Hematopoietic multipotent progenitor cell treated with erythropoietin and hydrocortisone succinate and interleukin-3 and kit ligand, for 4 days (in vitro differentiated cells): Measurements from ENCODE around the gene CCT3.
"Not testable (repeated sequence)": the region's sequence is repeated elsewhere in the genome, so short reads cannot be mapped to it uniquely, and the experiment has no call there.

ENCODE experiments used
- DNase-seq: peaks from one replicate; pipeline ENCODE4 v3.0.0-alpha.2; 2015

Gene CCT3

GRCh38 chr1:156338180-156338976 lies at the start of gene CCT3, which contains the start of gene TSACC:
CCT3 (minus strand) TSS chr1:156338292; CDS start chr1:156338184, 108 bp downstream.
TSACC (plus strand) TSS chr1:156338526; CDS start chr1:156339758, 1,232 bp downstream.
- peak; percentile 100 for DNase-seq

GRCh38 chr1:156387870-156388173 lies 49.7 kb upstream of the CCT3 start:
- DNase-seq = peak; percentile 33

- DNase-seq = no peak
Measured at GRCh38 chr1:156386949-156387869, 49.1 kb upstream of the CCT3 start.

- DNase-seq = no peak
Measured at GRCh38 chr1:156386134-156386901, 48.2 kb upstream of the CCT3 start.

- DNase-seq = peak; percentile 89
Measured at GRCh38 chr1:156385534-156386031, 47.5 kb upstream of the CCT3 start.

- DNase-seq = no peak
Measured at GRCh38 chr1:156384658-156385057, 46.6 kb upstream of the CCT3 start.

GRCh38 chr1:156384007-156384406 lies 45.9 kb upstream of the CCT3 start:
- DNase-seq = peak; percentile 39

- peak; percentile 84 for DNase-seq
Measured at GRCh38 chr1:156383023-156383422, 44.9 kb upstream of the CCT3 start.

GRCh38 chr1:156382561-156382960 lies 44.5 kb upstream of the CCT3 start:
- no peak for DNase-seq

GRCh38 chr1:156379420-156380165 lies 41.5 kb upstream of the CCT3 start:
- no peak for DNase-seq

GRCh38 chr1:156378557-156378956 lies 40.5 kb upstream of the CCT3 start:
- no peak for DNase-seq

- peak; percentile 11 for DNase-seq
Measured at GRCh38 chr1:156376958-156377919, 39.1 kb upstream of the CCT3 start.

- peak; percentile 40 for DNase-seq
Measured at GRCh38 chr1:156376146-156376545, 38.1 kb upstream of the CCT3 start.

GRCh38 chr1:156373546-156373945 lies 35.5 kb upstream of the CCT3 start:
- DNase-seq = no peak

- no peak for DNase-seq
Measured at GRCh38 chr1:156372876-156373275, 34.8 kb upstream of the CCT3 start.

- DNase-seq = no peak
Measured at GRCh38 chr1:156372265-156372586, 34.1 kb upstream of the CCT3 start.

- peak; percentile 66 for DNase-seq
Measured at GRCh38 chr1:156371553-156372264, 33.6 kb upstream of the CCT3 start.

GRCh38 chr1:156369685-156370286 lies 31.7 kb upstream of the CCT3 start:
- not testable (repeated sequence) for DNase-seq

- DNase-seq = peak; percentile 65
Measured at GRCh38 chr1:156368889-156369684, 31.0 kb upstream of the CCT3 start, which contains the start of gene RHBG. RHBG (plus strand) TSS chr1:156369211; CDS start chr1:156369250, 39 bp downstream.
